GM12872 (cell line): ENCODE data around the gene MRPL52.

Source experiments
- CTCF ChIP-seq: IDR thresholded peaks from 3 replicates; pipeline ENCODE4 v1.5.1; 2011; ENCODE audit warnings: low read depth, mild to moderate bottlenecking, low read length, moderate library complexity; ENCODE audit not compliant: insufficient read depth

Gene MRPL52

GRCh38 chr14:22793976-22794375 is 35.7 kb upstream of the MRPL52 start:
- no peak for TF ChIP-seq CTCF

- no peak for TF ChIP-seq CTCF
Observed at GRCh38 chr14:22794551-22794951, 35.1 kb upstream of the MRPL52 start.

- no peak for TF ChIP-seq CTCF
Observed at GRCh38 chr14:22796087-22796707, 33.5 kb upstream of the MRPL52 start.

GRCh38 chr14:22797017-22797917 is 32.4 kb upstream of the MRPL52 start:
- no peak for TF ChIP-seq CTCF

- no peak for TF ChIP-seq CTCF
Observed at GRCh38 chr14:22798528-22798927, 31.2 kb upstream of the MRPL52 start.

GRCh38 chr14:22800346-22800745 is 29.3 kb upstream of the MRPL52 start:
- no peak for TF ChIP-seq CTCF

- no peak for TF ChIP-seq CTCF
Observed at GRCh38 chr14:22801716-22802115, 28.0 kb upstream of the MRPL52 start.
